ENCODE results near the gene CBY1.

The CBY1 gene

DNA sequence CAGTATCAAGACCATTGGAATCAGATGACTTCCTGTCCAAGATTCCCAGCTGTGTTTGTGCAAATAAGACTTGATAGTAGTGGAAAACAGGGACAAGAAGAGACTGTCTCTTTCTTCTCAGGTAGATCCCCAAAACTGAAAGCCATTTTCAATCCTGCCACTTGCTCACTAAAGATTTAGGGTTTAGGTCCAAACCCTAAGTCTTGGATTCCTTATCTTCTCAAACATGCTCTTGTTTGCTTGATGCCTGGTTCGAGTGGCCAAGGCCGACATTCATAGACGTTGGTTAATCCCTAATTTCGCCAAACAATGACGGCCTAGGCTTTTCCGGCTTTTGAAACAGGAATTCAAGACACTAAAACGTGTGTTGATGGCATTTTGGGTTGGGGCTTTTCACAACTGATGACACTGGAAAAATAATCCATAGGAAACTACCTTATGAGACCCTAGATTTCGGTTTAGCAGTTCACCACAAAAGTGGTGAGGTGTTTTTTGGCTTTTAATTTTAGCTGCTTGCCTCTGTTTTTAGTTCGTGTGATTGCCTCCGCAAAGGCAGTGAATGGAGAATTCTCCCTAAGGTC, 48.3 kb downstream of the CBY1 start:
- no peak for DNase-seq

- DNase-seq, result peak; percentile 99 to 100
Measured at GRCh38 chr22:38705235-38706100, 49.0 kb downstream of the CBY1 start, which contains the start of gene GTPBP1. Gene GTPBP1, plus strand, starts transcription at chr22:38705944. Its CDS starts 12 bp downstream, at chr22:38705956.

GRCh38 chr22:38706101-38706900, 49.9 kb downstream of the CBY1 start:
- peak; percentile 41 to 64 for DNase-seq

DNA sequence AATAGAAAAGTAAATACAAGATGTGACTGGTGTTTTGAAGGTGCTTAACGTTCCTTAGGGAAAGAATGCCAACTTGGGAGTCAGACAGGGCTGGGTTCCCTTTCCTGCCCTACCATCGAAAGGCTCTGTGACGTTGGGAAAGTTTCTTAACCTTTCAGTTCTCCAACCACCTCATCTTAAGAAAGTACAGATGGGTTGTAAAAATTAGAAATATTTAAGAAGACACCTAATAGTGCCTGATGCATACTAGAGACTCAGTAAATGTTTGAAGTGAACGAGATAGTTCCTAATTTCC, 50.4 kb downstream of the CBY1 start:
- no peak for DNase-seq

- DNase-seq, result no peak
Measured at GRCh38 chr22:38707346-38707745, 50.9 kb downstream of the CBY1 start.

DNA sequence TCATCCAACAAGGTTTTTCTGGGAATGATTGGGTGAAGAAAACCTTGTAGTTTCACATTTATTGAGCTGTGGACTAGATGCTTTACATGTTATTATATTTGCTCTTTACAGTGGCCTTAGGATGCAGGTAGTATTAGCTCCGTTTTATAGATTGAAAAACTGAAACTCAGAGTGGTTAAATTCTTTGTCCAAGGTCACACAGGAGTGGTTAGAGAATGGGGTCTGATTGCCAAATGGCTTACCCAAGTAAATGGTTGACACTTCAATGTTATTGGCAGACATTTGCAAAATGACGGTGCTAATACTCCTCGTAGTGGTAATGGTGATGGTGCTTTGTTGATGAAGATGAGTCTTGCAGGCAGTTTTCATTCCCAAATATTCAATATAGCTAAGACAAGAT, 51.5 kb downstream of the CBY1 start:
- no peak for DNase-seq

GRCh38 chr22:38709306-38709705, 52.9 kb downstream of the CBY1 start:
- no peak for DNase-seq

GRCh38 chr22:38710351-38710750, 53.9 kb downstream of the CBY1 start:
- DNase-seq, result no peak

GRCh38 chr22:38710866-38711265, 54.4 kb downstream of the CBY1 start:
- no peak for DNase-seq

DNA sequence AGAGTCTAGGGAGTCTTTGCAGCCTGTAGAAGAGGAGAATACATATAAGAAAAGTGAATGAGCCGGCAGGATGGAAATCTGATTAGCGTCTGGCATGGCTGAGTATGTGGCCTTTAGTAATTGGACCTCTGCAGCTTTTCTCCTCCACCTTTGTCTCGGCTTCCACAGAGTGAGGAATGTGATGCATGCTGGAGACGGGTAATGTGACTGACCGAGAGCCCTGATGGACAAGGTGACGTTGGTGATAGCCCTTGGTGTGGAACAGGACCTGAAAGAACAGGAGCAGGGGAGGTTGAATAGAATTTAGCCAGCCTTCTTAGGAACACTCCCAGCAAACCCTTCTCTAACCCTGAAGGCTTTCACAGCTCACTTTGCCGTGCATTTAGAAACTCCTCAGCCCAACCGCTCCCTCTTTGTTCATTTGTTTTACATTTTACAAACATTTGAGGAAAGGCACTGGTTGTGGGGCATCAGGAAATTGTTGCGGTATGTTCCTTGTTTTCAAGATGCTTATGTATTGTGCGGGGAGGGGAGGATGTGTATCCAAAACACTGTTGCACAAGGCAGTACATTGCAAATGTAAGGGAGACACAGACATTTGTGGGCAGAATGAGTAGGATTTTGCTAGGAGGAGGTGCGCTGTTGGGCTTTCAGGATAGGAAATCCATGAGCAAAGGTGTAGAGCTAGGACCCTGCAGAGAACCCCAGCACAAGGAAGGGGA, 56.2 kb downstream of the CBY1 start:
- no peak for DNase-seq

DNA sequence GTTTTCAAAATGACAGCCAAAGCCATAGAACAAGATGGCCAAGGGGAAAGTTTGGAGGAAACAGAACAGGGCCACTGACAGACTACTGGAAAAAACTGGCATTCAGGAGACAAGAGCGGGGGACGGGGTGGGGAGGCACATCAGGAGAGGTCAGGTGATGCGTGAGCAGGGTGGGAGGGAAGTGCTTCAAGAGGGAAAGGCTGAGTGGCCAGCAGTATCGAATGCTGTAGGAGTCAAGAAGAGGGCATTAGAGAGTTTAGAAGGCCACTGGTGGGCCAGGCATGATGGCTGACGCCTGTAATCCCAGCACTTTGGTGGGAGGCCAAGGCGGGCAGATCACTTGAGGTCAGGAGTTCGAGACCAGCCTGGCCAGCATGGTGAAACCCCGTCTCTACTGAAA, 57.5 kb downstream of the CBY1 start:
- DNase-seq, result no peak

GRCh38 chr22:38715176-38715764, 58.8 kb downstream of the CBY1 start:
- no peak for DNase-seq

DNA sequence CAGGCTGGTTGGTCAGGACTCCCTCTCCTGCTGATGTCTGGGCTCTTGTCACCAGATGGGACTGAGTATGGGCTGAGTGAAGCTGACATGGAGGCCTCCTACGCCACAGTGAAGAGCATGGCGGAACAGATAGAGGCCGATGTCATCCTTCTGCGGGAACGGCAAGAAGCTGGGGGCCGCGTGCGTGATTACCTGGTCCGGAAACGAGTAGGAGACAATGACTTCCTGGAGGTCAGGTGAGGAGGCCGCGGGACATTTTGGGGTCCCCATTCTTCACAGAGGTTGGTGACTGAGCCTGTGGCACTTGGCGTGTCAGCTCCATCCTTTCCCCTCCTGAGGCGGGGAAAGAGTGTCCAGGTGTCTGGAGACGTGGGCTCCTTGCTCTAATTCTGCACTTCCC, 59.4 kb downstream of the CBY1 start:
- DNase-seq, result no peak

GRCh38 chr22:38716271-38716670, 59.8 kb downstream of the CBY1 start:
- no peak for DNase-seq

GRCh38 chr22:38716826-38717225, 60.4 kb downstream of the CBY1 start:
- no peak for DNase-seq

DNA sequence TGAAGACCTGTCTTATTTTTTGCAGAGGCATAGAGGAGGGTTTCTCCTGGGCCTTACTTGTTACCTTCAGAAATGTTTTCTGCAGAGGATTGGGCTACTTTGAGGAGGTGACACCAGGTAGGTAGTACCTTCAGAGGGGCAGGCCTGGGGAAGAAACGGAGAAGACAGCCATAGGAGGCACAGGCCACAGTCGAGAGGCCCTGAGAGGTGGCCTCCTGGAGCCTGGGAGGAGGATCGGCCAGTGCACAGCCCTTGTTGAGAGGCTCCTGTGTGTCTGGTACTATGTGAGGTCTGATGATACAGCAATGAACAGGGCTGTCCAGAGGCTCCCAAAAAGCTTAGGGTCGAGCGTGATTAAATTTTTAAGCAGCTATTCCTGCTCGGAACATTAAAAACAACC, 60.8 kb downstream of the CBY1 start:
- no peak for DNase-seq

DNA sequence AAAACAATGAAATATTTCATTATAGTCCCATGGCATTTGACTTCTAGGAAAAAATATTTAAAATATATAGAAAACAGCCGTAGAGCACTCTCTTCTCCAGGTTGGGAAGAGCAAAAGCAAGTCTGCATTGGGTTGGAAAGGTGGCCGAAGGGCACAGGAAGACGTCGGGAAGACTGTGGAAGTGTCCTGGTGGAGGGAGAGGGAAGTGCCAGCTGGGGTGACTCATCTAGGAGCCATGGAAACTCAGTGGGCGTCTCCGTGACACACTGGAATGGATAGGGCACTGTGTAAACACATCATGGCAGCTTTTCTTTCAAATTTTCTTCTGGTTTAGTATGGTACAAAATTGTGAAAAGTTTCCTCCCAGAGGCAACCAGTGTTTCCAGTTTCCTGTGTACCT, 62.0 kb downstream of the CBY1 start:
- no peak for DNase-seq

GRCh38 chr22:38719196-38719595, 62.8 kb downstream of the CBY1 start:
- no peak for DNase-seq

DNA sequence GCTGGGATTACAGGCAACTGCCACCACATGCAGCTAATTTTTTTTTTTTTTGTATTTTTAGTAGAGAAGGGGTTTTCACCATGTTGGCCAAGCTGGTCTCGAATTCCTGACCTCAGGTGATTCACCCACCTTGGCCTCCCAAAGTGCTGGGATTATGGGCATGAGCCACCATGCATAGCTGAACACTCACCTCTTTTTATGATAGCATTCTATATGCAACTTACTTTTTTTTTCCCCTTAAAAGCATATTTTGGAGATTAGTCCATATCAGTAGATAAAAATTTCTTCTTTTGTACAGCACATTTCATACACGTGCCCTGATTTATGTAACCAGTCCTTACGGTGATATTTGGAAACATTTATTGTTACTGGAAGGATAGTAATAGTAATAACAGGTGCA, 63.9 kb downstream of the CBY1 start:
- no peak for DNase-seq

DNA sequence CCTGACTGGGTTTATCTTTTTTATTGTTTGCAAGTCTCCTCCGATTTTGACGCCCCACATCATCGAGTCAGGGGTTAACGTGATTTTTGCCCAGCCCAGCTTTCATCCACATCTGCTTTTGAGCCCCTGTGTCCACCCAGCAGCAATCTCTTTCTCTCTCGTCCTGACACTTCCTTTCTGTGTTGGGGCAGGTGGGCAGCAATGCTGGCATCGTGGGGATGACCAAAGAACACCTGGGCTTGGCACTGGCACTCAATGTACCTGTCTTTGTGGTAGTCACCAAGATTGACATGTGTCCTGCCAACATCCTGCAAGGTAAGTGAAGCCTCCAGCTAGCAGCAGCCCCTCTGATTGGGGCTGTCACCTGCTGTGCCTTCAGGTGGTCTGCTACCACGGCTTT, 65.1 kb downstream of the CBY1 start:
- DNase-seq, result no peak
